Activated T-cell treated with anti-CD3 and anti-CD28 coated beads, Interleukin-2, amount 50 U/mL, for 24 hours (primary cell): ENCODE measurements around the gene ZNF618.

Source experiments
- DNase-seq: peaks from one replicate; pipeline ENCODE4 v3.0.0-alpha.2; 2020
- H3K27ac Mint-ChIP-seq: 2 replicates; pipeline ENCODE4 v1.8.0; 2020; ENCODE audit warnings: mild to moderate bottlenecking, mixed read lengths
- H3K27me3 Mint-ChIP-seq: 2 replicates; pipeline ENCODE4 v1.8.0; 2020; ENCODE audit warnings: mixed read lengths
- H3K36me3 Mint-ChIP-seq: 2 replicates; pipeline ENCODE4 v1.8.0; 2020; ENCODE audit warnings: low read depth, mixed read lengths
- H3K4me1 Mint-ChIP-seq: 2 replicates; pipeline ENCODE4 v1.8.0; 2020; ENCODE audit warnings: low read depth, mixed read lengths
- H3K4me3 Mint-ChIP-seq: 2 replicates; pipeline ENCODE4 v1.8.0; 2020; ENCODE audit warnings: mild to moderate bottlenecking, moderate library complexity, mixed read lengths
- H3K9me3 Mint-ChIP-seq: 2 replicates; pipeline ENCODE4 v1.8.0; 2020; ENCODE audit warnings: mixed read lengths

ZNF618 gene

DNA sequence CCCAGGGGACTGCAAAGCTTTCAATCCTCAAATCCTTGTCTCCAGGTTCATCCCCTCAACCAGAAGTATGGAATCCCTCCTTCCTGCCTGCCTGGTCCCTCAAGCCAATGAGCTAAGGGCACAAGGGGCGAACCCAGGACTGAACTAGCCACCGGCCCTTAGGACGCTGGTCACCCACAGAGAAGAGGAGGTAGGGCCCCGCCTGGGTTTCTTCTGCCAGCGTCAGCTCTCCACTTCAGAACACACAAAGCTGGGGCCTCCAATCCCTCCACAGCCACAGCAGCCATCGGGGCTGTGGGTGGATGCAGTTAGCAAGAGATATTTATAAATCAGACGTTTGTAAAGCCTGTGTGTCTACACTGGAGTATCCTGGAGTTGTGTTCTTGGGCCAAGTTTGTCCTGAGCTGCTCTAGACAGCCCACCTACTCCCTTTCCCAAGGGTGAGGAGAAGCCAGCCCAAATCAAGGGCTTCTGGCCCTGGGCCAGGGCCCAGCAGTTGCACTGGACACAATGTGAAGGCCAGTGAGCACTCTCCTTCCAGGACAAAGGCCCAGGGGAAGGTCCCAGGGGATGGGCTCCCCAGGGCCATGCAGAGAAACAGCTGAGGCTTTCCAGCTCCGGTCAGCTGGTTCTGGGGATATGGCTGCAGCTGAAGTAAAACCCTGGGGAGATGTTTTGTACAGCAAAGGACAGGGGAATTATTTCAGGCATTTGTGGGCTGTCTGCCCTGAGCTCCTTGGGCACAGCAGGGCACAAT, 183.1 kb downstream of the ZNF618 start:
- Mint-ChIP-seq H3K9me3 (no peaks in the 10 kb centered on the region), H3K4me3 (no peak overlapping the region), H3K27me3 (peaks cover 14% of the 10 kb centered on the region), H3K36me3 (no peaks in the 10 kb centered on the region), H3K4me1 (no peaks in the 10 kb centered on the region), H3K27ac (no peak overlapping the region)
- DNase-seq, result no peak

DNA sequence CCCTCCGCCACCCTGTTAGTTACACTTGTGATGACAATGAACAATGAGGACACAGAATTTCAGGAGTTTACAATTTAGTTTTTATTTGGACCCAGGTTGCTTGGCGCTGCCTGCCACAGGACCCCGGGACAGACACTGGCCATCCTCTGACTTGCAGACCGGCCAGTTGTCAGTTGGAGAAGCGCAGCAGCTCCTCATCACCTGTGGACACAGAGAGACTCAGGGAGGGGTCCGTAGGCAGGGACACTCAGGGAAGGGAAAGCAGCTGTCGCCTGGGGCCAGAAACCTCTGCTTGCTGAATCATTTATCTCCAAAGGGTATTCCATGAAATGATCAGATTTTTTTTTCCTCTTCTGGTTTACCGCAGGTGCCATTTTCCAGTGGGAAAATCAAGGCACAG, 184.0 kb downstream of the ZNF618 start:
- no peak for DNase-seq
- no peak overlapping the region for H3K4me3 Mint-ChIP-seq
- no peaks in the 10 kb centered on the region for H3K36me3 Mint-ChIP-seq
- peaks cover 17% of the 10 kb centered on the region for H3K27me3 Mint-ChIP-seq
- no peak overlapping the region for H3K27ac Mint-ChIP-seq
- no peaks in the 10 kb centered on the region for H3K9me3 Mint-ChIP-seq
- no peaks in the 10 kb centered on the region for H3K4me1 Mint-ChIP-seq

DNA sequence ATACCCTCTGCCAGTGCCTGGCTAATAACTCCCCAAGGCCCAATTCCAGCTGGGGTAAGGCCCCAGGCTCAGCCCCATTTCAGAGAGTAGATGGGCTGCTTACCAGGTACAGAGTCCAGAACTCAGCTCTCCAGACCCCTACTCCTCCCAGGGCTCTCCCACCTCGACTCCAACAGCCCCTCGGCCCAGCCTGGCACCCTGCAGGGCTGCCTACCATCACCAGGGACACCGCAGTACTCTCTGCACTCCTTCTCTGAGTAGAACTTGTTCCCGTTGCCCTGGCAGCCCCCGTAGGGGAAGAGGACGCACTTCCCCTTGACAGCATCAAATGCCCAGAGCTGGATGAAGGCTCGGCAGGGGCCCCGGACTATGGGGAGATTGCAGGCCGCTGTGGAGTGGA, 184.6 kb downstream of the ZNF618 start:
- Mint-ChIP-seq H3K27me3 (peaks cover 17% of the 10 kb centered on the region), H3K27ac (no peak overlapping the region), H3K9me3 (no peaks in the 10 kb centered on the region), H3K36me3 (no peaks in the 10 kb centered on the region), H3K4me1 (no peaks in the 10 kb centered on the region), H3K4me3 (no peak overlapping the region)
- DNase-seq, result no peak

DNA sequence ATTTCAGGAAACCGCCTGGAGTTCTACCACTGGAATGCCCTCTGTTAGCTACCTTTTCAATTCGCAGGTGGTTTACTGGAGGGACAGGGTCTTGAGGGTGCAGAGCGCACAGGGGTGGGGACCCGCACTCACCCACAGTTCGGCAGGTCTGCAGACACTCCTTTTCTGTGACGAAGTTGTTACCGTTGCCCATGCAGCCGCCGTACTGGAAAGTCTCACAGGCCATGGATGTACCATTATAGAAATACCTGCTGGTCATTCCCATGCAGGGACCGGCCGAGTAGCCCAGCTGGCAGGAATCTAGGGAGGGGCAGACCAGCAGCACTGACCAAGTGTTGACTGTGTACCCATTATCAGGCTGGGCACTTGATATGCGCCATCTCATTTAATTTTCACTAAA, 185.2 kb downstream of the ZNF618 start:
- Mint-ChIP-seq H3K4me1 (no peaks in the 10 kb centered on the region), H3K9me3 (no peaks in the 10 kb centered on the region), H3K27ac (no peak overlapping the region), H3K27me3 (peaks cover 17% of the 10 kb centered on the region), H3K36me3 (no peaks in the 10 kb centered on the region), H3K4me3 (no peak overlapping the region)
- no peak for DNase-seq

DNA sequence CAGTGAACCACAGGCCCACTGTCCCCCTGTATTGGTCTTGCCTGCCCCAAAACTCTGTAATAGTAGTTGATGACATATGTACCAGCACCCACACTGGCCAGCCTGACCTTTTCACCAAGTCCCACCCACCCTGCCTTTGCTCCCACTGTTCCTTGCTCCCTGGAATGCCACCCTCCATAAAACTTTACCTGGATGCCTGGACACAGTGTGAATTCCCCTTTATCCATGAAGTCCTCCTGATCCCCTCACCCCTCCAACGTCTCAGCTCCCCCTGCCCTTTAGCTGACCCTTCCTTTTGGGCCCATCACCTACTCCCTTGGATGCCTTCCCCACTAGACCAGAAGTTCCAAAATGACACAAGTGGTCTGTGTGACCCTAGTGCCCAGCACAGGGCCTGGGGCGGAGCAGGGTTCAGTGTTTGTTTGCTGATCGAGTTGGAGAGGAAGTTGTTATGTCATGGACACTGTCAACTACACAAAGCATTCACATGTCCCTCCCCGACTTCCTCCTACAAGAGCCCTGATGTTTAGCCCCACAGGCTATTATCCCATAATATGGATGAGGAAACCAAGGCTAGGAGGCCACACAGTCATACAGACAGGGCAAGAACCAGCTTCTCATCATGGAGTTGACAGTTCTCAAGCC, 185.8 kb downstream of the ZNF618 start:
- Mint-ChIP-seq H3K27me3 (peaks cover 17% of the 10 kb centered on the region), H3K27ac (no peak overlapping the region), H3K9me3 (no peaks in the 10 kb centered on the region), H3K4me1 (no peaks in the 10 kb centered on the region), H3K4me3 (no peak overlapping the region), H3K36me3 (no peaks in the 10 kb centered on the region)
- no peak for DNase-seq

DNA sequence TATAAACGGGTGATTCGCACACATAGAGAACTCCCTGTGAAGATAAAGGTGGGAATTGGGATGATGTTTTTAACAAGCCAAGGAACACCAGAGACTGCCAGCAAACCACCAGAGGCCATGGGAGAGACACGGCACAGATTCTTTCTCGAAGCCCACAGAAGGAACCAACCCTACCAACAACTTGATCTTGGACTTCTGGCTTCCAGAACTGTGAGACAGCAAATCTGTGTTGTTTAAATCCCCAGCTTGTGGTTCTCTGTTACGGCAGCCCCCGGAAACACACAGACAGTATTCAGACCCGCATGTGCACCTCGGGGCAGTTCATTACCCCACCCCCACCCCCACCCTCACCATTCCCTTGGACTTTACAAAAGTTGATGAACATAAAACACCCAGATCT, 189.2 kb downstream of the ZNF618 start:
- H3K27me3 Mint-ChIP-seq, result peaks cover 17% of the 10 kb centered on the region
- no peaks in the 10 kb centered on the region for H3K4me1 Mint-ChIP-seq
- no peak for DNase-seq
- H3K4me3 Mint-ChIP-seq, result no peak overlapping the region
- no peaks in the 10 kb centered on the region for H3K9me3 Mint-ChIP-seq
- H3K36me3 Mint-ChIP-seq, result no peaks in the 10 kb centered on the region
- no peak overlapping the region for H3K27ac Mint-ChIP-seq

DNA sequence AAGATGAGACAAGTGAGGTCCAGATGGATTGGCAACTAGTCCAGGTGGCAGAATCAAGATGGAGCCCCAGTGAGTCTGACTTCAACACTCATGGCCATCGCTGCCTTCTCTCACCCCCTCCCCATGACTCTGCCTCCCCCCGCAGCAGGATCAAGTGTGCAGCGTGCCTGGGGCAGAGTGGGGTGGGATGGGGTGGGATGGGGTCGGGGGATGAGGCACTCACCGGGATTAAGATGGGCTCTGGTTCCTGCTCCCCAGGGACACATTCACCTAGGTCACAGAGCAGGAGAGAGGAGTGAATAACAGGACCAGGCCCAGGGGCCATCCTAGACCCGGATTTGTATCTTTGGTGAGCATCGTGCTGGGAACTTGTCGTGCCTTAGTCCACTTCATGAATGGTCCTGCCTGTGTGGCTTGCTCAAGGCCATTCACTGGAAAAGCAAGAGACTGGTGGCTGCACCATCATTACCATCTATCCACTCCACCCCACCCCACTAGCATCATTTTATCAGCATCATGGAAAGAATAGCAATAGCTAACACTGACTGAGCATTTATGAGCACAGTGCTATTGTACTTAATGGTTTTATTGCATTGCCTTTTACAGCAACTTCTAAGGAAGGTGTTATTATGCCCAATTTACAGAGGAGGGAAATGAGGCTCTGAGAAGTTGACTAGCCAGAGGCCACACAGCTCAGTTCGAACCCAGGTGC, 193.5 kb downstream of the ZNF618 start:
- no peak overlapping the region for H3K4me3 Mint-ChIP-seq
- H3K36me3 Mint-ChIP-seq, result no peaks in the 10 kb centered on the region
- H3K27ac Mint-ChIP-seq, result no peak overlapping the region
- H3K4me1 Mint-ChIP-seq, result no peaks in the 10 kb centered on the region
- peak; percentile 5 for DNase-seq
- H3K9me3 Mint-ChIP-seq, result no peaks in the 10 kb centered on the region
- H3K27me3 Mint-ChIP-seq, result peaks cover under 1% of the 10 kb centered on the region

DNA sequence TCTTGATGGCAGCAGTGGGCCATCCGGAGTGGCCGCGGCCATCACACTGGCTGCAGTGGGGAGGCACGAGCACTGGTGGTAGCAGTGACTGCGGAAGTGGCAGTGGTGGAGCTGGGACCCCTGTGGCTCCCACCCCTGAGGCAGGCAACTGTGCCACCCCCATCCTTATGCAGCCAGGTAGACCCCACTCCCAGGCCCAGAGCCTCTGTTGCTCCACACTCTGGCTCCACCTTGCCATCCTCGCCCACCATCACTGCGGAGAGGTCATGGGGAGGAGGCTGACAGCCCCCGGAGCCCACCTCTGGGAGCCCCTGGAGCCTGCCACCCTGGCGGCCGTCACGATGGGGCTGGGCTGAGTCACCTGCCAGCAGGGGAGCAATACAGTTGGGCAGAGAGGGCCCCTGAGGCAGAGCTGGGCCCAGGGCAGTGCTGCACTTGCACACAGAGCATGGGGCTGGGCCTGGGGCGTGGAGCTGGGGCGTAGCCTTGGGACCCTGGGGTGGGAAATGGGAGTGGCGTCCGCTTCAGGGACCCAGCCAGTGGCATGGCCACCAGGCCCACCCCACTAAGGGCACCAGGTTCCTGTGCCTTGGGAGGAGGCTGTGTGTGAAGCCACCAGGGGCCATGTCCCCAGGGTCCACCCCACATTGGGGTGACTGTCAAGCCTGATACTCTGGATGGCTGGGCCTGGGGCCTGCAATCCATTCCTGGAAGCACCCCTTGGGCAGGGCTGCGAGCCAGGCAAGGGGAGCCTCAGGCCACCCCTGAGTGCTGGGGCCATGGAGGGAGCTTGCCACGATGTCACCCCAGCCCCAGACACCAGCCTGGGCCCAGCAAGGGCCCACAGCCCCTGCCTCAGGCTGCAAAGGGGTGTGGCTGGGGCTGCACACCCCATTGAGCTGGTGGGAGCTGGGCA, 194.3 kb downstream of the ZNF618 start:
- H3K27ac Mint-ChIP-seq, result no peak overlapping the region
- H3K4me1 Mint-ChIP-seq, result no peaks in the 10 kb centered on the region
- no peaks in the 10 kb centered on the region for H3K9me3 Mint-ChIP-seq
- H3K4me3 Mint-ChIP-seq, result no peak overlapping the region
- DNase-seq, result peak; percentile 8
- H3K27me3 Mint-ChIP-seq, result no peaks in the 10 kb centered on the region
- no peaks in the 10 kb centered on the region for H3K36me3 Mint-ChIP-seq

DNA sequence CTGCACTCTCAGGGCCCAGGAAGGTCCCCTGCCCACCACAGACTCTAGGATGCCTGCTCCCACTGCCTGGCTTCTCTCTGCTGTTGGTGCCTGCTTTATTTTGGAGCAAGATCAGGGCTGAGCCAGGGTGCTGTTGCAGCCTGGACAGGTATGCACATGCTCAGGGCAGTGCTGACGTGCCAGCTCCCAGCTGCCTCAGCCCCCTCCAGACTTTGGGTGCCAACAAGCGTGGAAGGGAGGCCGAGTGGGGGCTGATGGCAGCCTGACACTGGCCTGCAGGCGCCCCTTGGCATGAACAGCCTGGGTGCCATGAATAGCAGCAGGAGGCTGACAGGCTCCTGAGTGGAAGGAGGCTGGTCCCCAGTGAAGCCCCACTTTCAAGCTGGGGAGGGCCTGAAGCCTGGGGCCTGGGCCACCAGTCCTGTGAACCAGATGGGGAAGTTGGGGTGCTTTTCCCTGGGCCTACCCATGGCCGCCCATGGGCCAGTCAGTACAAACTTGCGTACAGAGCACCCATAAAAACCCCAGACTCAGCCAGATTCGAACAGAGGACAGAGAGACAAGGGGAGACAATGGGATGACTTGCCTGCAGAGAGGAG, 195.2 kb downstream of the ZNF618 start:
- Mint-ChIP-seq H3K4me3 (no peak overlapping the region), H3K27ac (no peak overlapping the region), H3K4me1 (no peaks in the 10 kb centered on the region), H3K36me3 (no peaks in the 10 kb centered on the region), H3K27me3 (no peaks in the 10 kb centered on the region), H3K9me3 (no peaks in the 10 kb centered on the region)
- no peak for DNase-seq

DNA sequence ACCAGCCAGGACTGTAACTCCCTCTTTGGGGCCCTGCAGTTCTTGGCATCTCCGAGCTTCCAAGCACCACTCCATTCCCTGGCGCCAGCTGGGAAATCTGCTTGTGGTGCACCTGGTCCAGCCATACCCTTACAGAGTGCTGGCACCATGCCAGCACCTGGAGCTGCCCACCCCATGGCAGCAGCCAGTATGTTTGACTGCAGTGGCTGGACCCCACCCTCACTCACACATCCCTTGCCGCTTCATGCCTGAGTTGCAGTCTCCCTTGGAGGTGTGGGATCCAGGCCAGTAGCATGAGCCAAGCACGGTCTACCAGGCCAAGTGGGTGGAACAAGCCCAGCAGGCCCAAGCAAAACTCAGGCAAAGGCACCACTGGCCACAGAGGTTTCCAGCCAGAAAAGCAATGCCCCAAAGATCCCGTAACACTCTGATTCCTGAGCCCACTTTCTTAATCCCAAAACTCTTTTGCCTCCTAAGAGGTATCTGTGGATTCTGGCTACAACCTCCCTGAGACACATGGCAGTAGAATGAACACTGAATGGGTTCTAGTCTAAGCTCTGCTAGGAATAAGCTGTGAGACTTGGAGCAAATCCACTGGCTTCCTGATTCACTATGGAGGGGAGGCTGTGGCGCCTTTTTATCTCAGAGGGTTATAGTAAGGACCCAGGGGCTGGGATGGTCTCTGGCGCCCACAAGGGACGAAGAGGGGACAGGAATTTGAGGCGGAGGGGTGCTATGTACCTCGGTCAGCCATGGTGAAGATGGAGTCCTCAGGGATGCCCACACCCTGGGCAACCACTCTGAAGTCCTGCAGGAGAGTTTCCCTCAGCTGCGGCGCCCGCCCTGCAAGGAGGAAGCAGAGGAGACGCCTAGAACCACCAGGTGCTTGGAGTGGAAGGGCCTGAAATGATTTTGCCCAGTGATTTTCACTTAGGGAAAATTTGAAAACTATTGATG, 196.4 kb downstream of the ZNF618 start:
- Mint-ChIP-seq H3K9me3 (no peaks in the 10 kb centered on the region), H3K27ac (no peak overlapping the region), H3K36me3 (no peaks in the 10 kb centered on the region), H3K4me3 (no peak overlapping the region), H3K27me3 (peaks cover 2% of the 10 kb centered on the region), H3K4me1 (no peaks in the 10 kb centered on the region)
- DNase-seq, result no peak

DNA sequence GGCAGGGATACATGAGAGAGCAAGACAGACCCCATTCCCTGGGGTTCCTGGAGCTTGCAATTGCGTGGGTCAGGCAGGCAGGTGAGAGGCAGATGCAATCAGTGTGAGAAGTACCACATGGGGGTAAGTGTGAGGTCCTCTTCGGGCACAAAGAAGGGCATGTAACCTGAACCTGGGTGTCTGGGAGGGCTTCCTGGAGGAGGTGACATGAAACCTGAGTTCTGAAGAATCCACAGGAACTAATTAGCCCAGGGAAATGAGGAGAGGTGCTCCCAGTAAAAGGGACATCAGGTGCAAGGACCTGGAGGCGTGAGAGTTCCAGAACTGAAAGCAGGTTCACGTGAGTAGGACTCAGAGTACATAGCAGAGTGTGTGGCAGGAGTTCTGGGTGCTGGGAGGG, 199.5 kb downstream of the ZNF618 start:
- no peak for DNase-seq
- H3K4me1 Mint-ChIP-seq, result no peaks in the 10 kb centered on the region
- no peaks in the 10 kb centered on the region for H3K36me3 Mint-ChIP-seq
- no peak overlapping the region for H3K27ac Mint-ChIP-seq
- H3K9me3 Mint-ChIP-seq, result no peaks in the 10 kb centered on the region
- H3K27me3 Mint-ChIP-seq, result peaks cover 2% of the 10 kb centered on the region
- H3K4me3 Mint-ChIP-seq, result no peak overlapping the region

DNA sequence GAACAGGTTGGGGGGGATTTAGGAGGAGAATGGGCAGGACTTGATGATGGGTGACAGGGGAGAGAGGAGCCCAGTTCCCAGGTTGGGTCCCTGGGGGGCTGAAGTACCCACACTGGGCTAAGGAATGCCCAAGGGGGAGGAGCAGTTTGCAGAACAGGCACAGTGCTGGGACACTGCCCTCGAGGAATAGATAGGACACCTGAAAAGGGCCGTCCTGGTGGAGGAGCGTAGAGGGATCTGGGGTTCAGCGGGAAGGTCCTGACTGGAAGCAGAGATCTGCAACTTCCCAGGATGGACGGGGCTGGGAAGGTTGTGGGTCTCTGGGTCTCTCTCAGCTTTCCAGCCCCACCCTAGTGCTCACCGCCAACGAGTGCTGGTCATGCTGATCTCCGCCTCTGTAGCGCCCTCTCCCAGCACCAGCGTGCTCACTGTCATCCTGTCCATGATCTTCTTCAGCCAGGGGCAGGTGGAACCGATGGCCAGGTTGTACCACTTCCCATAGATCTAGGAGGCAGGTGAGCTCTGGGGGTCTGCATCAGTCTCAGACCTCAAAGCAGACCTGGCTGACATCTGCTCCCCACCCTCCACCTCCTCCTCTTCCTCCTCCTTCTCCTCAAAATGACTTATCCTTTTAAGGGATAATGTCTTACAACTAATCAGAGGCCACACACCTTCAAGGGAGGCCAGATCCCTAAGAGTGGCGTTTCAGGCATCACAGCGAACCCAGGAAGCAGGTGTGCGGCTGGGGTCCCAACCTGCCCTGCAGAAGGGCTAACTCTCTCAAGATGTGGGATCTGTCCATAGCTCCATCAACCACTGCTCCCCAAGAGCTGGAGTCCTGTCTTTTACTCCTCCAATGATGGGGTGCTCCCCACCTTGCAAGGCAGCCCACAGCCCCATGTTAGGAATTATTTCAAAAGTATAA, 200.4 kb downstream of the ZNF618 start:
- no peaks in the 10 kb centered on the region for H3K36me3 Mint-ChIP-seq
- no peaks in the 10 kb centered on the region for H3K4me1 Mint-ChIP-seq
- DNase-seq, result no peak
- no peak overlapping the region for H3K4me3 Mint-ChIP-seq
- H3K27me3 Mint-ChIP-seq, result peaks cover 2% of the 10 kb centered on the region
- H3K27ac Mint-ChIP-seq, result no peak overlapping the region
- H3K9me3 Mint-ChIP-seq, result no peaks in the 10 kb centered on the region
